ENCODE results near the gene TMPRSS9.

- no peak for TF ChIP-seq CTCF (IDR thresholded peaks at IDR 0.05)
- TF ChIP-seq, protein P1, sequence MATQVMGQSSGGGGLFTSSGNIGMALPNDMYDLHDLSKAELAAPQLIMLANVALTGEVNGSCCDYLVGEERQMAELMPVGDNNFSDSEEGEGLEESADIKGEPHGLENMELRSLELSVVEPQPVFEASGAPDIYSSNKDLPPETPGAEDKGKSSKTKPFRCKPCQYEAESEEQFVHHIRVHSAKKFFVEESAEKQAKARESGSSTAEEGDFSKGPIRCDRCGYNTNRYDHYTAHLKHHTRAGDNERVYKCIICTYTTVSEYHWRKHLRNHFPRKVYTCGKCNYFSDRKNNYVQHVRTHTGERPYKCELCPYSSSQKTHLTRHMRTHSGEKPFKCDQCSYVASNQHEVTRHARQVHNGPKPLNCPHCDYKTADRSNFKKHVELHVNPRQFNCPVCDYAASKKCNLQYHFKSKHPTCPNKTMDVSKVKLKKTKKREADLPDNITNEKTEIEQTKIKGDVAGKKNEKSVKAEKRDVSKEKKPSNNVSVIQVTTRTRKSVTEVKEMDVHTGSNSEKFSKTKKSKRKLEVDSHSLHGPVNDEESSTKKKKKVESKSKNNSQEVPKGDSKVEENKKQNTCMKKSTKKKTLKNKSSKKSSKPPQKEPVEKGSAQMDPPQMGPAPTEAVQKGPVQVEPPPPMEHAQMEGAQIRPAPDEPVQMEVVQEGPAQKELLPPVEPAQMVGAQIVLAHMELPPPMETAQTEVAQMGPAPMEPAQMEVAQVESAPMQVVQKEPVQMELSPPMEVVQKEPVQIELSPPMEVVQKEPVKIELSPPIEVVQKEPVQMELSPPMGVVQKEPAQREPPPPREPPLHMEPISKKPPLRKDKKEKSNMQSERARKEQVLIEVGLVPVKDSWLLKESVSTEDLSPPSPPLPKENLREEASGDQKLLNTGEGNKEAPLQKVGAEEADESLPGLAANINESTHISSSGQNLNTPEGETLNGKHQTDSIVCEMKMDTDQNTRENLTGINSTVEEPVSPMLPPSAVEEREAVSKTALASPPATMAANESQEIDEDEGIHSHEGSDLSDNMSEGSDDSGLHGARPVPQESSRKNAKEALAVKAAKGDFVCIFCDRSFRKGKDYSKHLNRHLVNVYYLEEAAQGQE (IDR thresholded peaks at IDR 0.05; ENCODE audit: insufficient read depth in 1 of 2, low read depth in 2 of 2, low read length in 1 of 2), result no peak
- TF ChIP-seq POLR2AphosphoS5 (IDR thresholded peaks at IDR 0.05; ENCODE audit: low read depth, low read length), result no peak
- TF ChIP-seq TCF7L2 (IDR thresholded peaks at IDR 0.05; ENCODE audit: low read depth, low read length), result no peak
- no peak for TF ChIP-seq SIN3A (IDR thresholded peaks at IDR 0.05; ENCODE audit: borderline replicate concordance, insufficient read depth, low read depth, low read length)
These were observed 32.2 kb upstream of the TMPRSS9 start for GRCh38 chr19:2327773-2328400.
